Central memory CD4-positive, alpha-beta T cell (primary cell): ENCODE measurements around the gene PTCHD1.

Experiments
- DNase-seq: peaks from one replicate; pipeline ENCODE4 v3.0.0; 2022
- total RNA-seq, 3 experiments: gene quantifications; one replicate each; lab custom pipeline; 2026; lab: John Stamatoyannopoulos, UW

Gene PTCHD1
- total RNA-seq, result 0 reads per million in 3 experiments

GRCh38 chrX:23334848-23335599 is at the start of gene PTCHD1:
Gene PTCHD1, plus strand, starts transcription at chrX:23334849. Its CDS starts 27 bp downstream, at chrX:23334876.
- no peak for DNase-seq

DNA sequence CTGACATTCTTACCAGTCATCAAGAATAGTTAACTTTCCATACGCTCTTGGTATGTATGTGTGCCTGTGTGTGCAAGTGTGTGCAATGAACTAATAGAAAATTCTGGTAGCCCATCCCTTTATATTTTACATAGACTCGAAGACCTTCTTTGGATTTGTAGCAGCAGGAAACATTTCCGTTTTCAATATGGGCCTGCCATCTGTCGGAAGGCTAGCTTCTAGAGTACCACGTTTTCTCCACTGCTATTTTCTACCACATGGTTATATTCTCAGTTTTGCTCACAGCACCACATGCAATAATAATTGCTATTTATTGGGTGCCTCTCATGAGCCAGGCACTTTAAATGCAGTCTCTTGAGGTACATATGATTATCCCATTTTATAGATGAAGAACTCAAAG is 47.9 kb upstream of the PTCHD1 start:
- DNase-seq, result no peak

- no peak for DNase-seq
These were observed 47.4 kb upstream of the PTCHD1 start for GRCh38 chrX:23287191-23287725.

DNA sequence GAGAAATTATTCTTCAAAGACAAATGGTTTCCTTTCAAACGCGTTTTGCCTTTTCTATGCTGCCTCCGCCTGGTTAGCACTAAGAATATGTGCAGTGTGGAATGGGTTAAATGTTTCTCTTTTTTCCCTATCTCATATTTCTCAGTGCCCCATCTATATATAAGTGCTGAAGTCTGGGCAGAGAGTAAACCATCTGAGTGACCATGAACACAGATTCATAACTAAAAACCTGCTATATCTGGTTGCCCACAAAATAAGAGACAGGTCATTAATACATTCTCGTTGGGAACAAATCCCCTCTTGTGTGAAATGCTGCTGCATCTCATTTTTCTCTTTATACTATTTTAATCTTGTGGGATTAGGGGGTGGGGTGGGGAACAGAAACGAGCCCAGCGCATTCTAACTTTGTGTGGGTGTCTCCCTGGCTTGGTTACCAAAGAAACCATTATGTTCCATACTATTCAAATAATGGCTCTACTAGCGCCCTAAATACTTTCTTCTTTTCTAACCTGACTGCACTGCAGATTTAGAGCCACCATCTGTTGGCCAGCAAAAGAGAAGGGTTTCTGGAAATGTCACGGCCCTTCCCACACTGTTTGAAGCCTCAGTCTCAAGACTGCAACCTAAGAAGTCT is 42.2 kb upstream of the PTCHD1 start:
- no peak for DNase-seq

DNA sequence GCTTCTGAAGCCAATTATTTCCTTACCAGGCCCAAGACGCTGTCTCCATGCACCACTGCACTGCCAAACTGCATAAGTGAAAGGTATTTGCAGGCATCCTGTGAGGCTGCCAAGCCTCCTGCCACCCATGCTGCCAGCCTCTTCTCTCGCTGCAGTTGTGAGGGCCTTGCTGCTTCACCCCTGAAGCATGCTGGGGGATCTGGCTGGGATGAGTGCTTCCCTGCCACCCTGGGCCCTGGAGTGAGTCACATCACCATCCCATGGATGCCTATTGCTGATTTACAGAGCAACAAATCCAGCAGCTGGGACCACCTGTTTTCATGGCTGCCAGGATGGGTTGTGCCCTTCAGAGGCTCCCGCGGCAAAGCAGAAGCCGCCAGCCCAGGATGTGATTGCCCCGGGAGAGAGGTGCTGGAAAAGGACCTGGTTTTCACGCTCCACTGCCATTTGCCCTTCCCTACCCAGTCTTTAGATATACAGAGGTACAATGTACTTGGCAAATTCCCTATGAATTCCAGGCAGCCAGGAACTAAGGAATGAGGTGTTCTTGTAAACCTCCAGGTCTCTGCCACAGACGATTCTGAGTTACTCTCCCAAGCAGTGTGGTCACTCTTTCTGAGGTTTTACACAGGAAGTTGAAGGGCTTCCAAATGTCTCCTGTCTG is 41.5 kb upstream of the PTCHD1 start:
- DNase-seq, result no peak

GRCh38 chrX:23304881-23305280 is 29.8 kb upstream of the PTCHD1 start:
- DNase-seq, result no peak

DNA sequence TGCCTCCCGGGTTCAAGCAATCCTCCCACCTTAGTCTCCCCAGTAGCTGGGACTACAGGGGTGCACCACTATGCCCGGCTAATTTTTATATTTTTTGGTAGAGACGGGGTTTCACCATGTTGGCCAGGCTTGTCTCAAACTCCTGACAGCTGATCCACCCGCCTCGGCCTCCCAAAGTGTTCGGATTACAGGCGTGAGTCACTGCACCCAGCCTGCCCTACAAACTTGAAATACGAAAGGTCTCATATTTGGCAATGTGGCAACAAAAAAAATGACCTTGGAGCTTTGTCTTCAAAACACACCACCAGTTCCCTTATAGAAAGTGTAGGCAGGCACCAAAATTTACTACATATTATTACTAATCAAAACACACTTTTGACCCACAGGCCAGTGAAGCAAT is 22.9 kb upstream of the PTCHD1 start:
- DNase-seq, result no peak

- DNase-seq, result no peak
These were observed 22.5 kb upstream of the PTCHD1 start for GRCh38 chrX:23312136-23312535.

- DNase-seq, result no peak
These were observed 16.6 kb upstream of the PTCHD1 start for GRCh38 chrX:23317799-23318724.

- DNase-seq, result no peak
These were observed 7.5 kb upstream of the PTCHD1 start for GRCh38 chrX:23327104-23327503.

- DNase-seq, result no peak
These were observed 2.9 kb upstream of the PTCHD1 start for GRCh38 chrX:23331701-23332100.

DNA sequence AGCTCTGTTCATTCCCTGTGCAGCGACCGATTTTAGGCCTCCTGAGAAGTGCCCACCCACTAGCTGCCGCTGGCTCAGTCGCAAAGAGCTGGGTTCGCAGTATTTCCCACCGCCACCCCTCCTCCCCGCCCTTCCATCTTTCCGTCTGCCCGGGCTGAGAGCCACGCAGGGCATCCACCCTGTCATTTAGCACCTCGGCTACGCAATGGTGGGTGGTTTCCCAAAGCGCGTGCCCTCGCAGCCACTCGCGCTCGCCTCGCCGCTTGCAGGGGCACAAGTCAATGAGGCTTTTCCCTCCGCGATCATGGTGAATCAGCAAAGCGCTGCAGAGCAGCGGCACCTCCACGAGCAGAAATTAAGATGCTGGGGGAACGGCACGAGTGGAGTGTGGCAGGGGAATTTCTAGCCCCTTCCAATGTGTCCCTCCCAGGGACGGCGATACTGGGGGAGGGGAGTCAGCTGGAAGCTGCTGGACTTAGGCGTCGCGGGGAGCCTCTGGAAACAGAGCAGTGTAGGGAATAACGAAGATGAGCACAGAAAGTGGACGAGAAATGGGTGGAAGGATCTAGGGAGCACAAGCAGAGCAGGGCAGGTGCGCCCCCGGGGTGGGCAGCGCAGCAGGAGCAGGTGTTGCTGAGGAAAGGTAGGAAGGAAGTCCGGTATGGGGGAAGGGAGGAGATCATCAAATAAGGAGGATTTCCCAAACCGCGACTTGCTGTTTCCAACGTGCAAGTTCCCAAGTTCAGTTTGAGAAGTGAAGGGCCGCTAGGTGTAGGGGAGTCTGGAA is 2.4 kb upstream of the PTCHD1 start:
- DNase-seq, result no peak

DNA sequence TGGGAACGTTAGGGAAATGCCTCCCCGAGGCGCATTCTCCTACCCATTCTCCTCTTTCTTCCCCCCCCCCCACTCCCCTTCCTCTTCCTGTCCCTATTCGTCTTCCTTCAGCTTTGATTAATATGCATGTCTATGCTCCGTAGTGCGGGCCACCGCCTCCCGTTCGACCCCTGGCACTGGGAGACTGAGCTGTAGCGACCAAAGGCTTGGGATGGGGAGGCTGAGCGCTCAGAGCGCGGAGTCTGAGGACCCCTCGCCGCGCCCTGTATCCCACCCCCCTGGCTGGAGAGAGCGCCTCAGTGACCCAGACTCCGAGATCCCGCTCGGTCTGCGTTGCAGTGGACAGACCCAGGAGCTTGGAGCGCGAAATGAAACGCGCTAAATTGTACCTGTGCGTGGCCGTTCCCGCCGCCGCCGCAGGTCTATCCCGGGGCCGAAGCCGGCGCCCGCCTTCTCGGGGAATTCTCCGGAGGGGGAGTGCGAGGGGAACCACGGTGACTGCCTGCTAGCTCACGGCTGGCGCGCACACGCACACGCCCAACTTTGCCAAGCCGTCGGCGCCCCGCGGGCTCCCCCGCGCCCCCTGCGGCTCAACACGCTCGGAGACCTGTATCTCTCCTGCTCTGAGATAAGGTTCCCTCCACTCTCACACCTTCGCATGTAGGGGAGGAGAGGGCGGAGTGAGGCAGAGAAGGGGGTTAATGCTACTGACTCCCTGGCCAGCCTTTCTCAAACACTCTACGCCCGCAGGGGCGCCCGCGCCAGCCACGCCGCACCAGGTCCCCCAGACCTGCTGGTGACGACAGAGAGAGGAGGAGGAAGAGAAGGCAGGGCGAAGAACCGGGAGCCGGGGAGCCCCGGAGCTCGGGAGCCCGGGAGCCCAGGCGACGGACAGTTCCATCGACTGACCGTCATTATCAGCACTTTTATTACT is 1.5 kb upstream of the PTCHD1 start:
- DNase-seq, result no peak

- no peak for DNase-seq
These were observed 668 bp upstream of the PTCHD1 start for GRCh38 chrX:23333842-23334520.

GRCh38 chrX:23334521-23334847 is 165 bp upstream of the PTCHD1 start:
- no peak for DNase-seq

DNA sequence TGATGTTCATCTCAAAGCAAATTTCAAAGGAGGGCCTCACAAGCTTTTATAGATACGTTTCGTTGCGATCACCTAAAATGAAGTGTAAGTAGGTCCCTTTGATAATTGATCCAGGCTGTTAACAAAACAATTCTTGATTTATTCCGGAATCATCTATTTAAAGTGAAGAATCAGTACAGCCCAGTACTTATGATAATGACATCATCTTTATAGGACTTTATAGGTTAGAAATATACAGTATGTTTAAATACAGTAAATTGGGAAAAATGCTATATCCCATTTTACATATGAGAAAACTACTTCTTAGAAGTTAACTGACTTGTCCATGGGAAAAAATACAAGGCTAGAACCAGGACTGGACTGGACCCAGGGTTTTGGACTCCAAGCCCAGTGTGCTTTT is 3.7 kb downstream of the PTCHD1 start:
- DNase-seq, result no peak

DNA sequence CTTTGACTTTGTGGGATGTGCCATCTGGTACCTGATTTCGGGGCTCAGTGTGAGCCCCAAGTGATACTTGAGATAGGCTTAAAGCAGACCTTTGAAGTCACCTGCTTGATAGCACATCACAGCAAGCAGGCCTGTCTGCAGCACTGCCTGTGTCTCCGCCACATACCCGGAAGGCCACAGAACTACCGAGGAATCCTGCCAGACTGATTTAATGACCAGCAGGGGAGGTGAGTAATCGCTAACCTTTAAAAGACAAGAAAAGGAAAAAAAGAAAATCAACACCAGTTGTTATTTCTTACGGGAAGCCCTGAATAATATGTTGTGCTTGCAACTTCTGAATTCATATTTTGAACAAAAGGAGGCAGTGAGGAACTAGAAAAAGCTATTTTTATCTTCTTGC is 6.8 kb downstream of the PTCHD1 start:
- DNase-seq, result no peak

GRCh38 chrX:23344238-23344903 is 9.7 kb downstream of the PTCHD1 start:
- no peak for DNase-seq

DNA sequence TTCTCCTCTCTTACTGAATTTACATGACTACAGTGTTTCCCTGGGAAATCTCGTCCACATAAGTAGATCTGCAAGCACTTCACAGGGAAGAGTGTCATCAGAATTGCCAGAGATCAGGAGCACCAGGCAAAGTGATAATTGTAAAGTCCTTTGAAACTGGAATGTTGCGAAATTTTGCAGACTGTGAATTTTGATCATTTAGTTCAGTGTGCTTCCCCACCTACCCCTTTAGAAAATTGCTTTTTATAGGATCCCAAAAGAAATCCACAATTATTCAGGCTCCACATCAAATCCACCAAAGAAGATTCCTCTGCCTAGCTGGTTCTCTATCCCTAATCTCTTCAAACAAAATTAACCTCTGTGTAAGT is 10.2 kb downstream of the PTCHD1 start:
- no peak for DNase-seq

- DNase-seq, result no peak
These were observed 21.5 kb downstream of the PTCHD1 start for GRCh38 chrX:23356189-23356588.
